GM23248 (cell line): Measurements from ENCODE around the gene SCNM1. TPM values are rescaled to one million over a fixed set of nuclear protein-coding genes. Genes with fewer than 3 reads are reported as not detected.

Source experiments
- DNase-seq: peaks from one replicate; pipeline ENCODE4 v3.0.0-alpha.2; 2015
- H2AFZ ChIP-seq: fragments of 200-600 bp; sonication (generic); 2 replicates; pipeline ENCODE4 v1.6.1; 2016; ENCODE audit warnings: antibody characterized with exemption
- H3F3A ChIP-seq: fragments of 200-600 bp; sonication (generic); 2 replicates; pipeline ENCODE4 v1.6.1; 2016; ENCODE audit warnings: mild to moderate bottlenecking, antibody characterized with exemption, mixed run types; ENCODE audit not compliant: insufficient read depth
- H3K27ac ChIP-seq: fragments of 200-600 bp; sonication (generic); 2 replicates; pipeline ENCODE4 v1.5.1; 2016; ENCODE audit warnings: mild to moderate bottlenecking
- H3K27me3 ChIP-seq: fragments of 200-600 bp; sonication (generic); replicated peaks from 2 replicates; pipeline ENCODE4 v1.6.1; 2016; ENCODE audit warnings: mild to moderate bottlenecking; ENCODE audit not compliant: insufficient read depth
- H3K36me3 ChIP-seq: fragments of 200-600 bp; sonication (generic); 2 replicates; pipeline ENCODE4 v1.6.1; 2016; ENCODE audit warnings: low read depth, mild to moderate bottlenecking
- H3K4me1 ChIP-seq: fragments of 200-600 bp; sonication (generic); 2 replicates; pipeline ENCODE4 v1.6.1; 2016; ENCODE audit warnings: mild to moderate bottlenecking; ENCODE audit not compliant: insufficient read depth
- H3K4me2 ChIP-seq: fragments of 200-600 bp; sonication (generic); one replicate; pipeline ENCODE4 v1.6.1; 2016; ENCODE audit warnings: mild to moderate bottlenecking; ENCODE audit not compliant: unreplicated experiment
- H3K4me3 ChIP-seq: fragments of 200-600 bp; sonication (generic); 2 replicates; pipeline ENCODE4 v1.5.1; 2016; ENCODE audit warnings: mild to moderate bottlenecking
- H3K79me2 ChIP-seq: fragments of 200-600 bp; sonication (generic); 2 replicates; pipeline ENCODE4 v1.6.1; 2016; ENCODE audit warnings: mild to moderate bottlenecking; ENCODE audit not compliant: insufficient read depth
- H3K9ac ChIP-seq: fragments of 200-600 bp; sonication (generic); 2 replicates; pipeline ENCODE4 v1.6.1; 2016; ENCODE audit warnings: mild to moderate bottlenecking
- H3K9me2 ChIP-seq: fragments of 200-600 bp; sonication (generic); 2 replicates; pipeline ENCODE4 v1.6.1; 2016; ENCODE audit warnings: mixed run types, mild to moderate bottlenecking, moderate library complexity; ENCODE audit not compliant: insufficient read depth
- H3K9me3 ChIP-seq: fragments of 200-600 bp; sonication (generic); one replicate; pipeline ENCODE4 v1.6.1; 2017; ENCODE audit warnings: low read depth
- H4K20me1 ChIP-seq: fragments of 200-600 bp; sonication (generic); 2 replicates; pipeline ENCODE4 v1.6.0; 2016; ENCODE audit not compliant: insufficient read depth
- EZH2 ChIP-seq: fragments of 200-600 bp; sonication (generic); IDR thresholded peaks from 2 replicates; pipeline ENCODE4 v1.6.1; 2018; ENCODE audit warnings: antibody characterized with exemption, mild to moderate bottlenecking; ENCODE audit not compliant: insufficient read depth, poor library complexity, severe bottlenecking
- EZH2phosphoT487 ChIP-seq: fragments of 200-600 bp; sonication (generic); IDR thresholded peaks from 2 replicates; pipeline ENCODE4 v1.6.1; 2018; ENCODE audit warnings: antibody characterized with exemption, moderate library complexity, mild to moderate bottlenecking, low read depth; ENCODE audit not compliant: insufficient read depth
- WGBS, 2 experiments: methylation state at CpG; one replicate each; pipeline ENCODE4 v1.1.6; 2015 to 2017; ENCODE audit warnings: low lambda C conversion rate in 2 of 2, low coverage in 1 of 2; ENCODE audit errors: missing lambda C conversion rate in 2 of 2; 5-methylcytosine and 5-hydroxymethylcytosine counted together
- in situ Hi-C: fragments of 300-500 bp; cut with MboI; formaldehyde crosslinking; loops from 2 replicates; pipeline ENCODE4 v1.15.0; 2020
- polyA plus RNA-seq: library from polyadenylated mRNA; unstranded; fragments of >200 nt; fragmentation: Nextera tagmentation; extraction: Ambion mirVana; gene quantifications from 2 replicates; pipeline ENCODE4 v1.2.1, GENCODE V29; 2016
- total RNA-seq: library from RNA; depleted of rRNA; stranded (reverse); fragments of >200 nt; shearing (Covaris generic); gene quantifications from 2 replicates; pipeline ENCODE4 v1.2.3, GENCODE V29; 2014

The SCNM1 gene
- total and polyA plus RNA-seq, 2 experiments from 2014 or later, result 35.2 to 77.4 TPM

GRCh38 chr1:151164732-151165280 lies 1.1 kb upstream of the SCNM1 start:
- Histone ChIP-seq H3K9me2 (no peaks in the 10 kb centered on the region), H3K36me3 (peaks cover 18% of the 10 kb centered on the region; the same call in 1 of the 2 replicates), H3K4me2 (peak overlapping the region; percentile 92), H3K27me3 (no peaks in the 10 kb centered on the region), H3K79me2 (peaks cover 57% of the 10 kb centered on the region), H3F3A (peaks cover 14% of the 10 kb centered on the region; the same call in 1 of the 2 replicates), H4K20me1 (no peaks in the 10 kb centered on the region), H3K27ac (peak overlapping the region; percentile 61), H3K9ac (peak overlapping the region; percentile 93), H2AFZ (peak overlapping the region; percentile 95), H3K4me3 (peak overlapping the region; percentile 90), H3K9me3 (no peaks in the 10 kb centered on the region), H3K4me1 (peaks cover 20% of the 10 kb centered on the region)
- no peak for TF ChIP-seq EZH2
- no peak for TF ChIP-seq EZH2phosphoT487
- in situ Hi-C loops, result no loop called here
- 2 to 4% methylated on average over 11 of the region's 11 CpGs for WGBS, 2 experiments
- peak; percentile 48 for DNase-seq

- Histone ChIP-seq H3K4me3 (peak overlapping the region; percentile 90), H3K4me1 (peaks cover 20% of the 10 kb centered on the region), H3K27me3 (no peaks in the 10 kb centered on the region), H3K4me2 (peak overlapping the region; percentile 92), H2AFZ (peak overlapping the region; percentile 95), H3K36me3 (peaks cover 16% of the 10 kb centered on the region; the same call in 1 of the 2 replicates), H4K20me1 (no peaks in the 10 kb centered on the region), H3K9me2 (no peaks in the 10 kb centered on the region), H3K79me2 (peaks cover 57% of the 10 kb centered on the region), H3K9ac (peak overlapping the region; percentile 93), H3K27ac (peak overlapping the region; percentile 61), H3K9me3 (no peaks in the 10 kb centered on the region), H3F3A (peaks cover 14% of the 10 kb centered on the region; the same call in 1 of the 2 replicates)
- WGBS, 2 experiments, result 1 to 2% methylated on average over 13 to 15 of the region's 15 CpGs
- in situ Hi-C loops, result no loop called here
- peak; percentile 74 for DNase-seq
- TF ChIP-seq EZH2phosphoT487 (no peak), EZH2 (no peak)
Observed at GRCh38 chr1:151165281-151165737, 635 bp upstream of the SCNM1 start.

- Histone ChIP-seq H3K79me2 (peaks cover 57% of the 10 kb centered on the region), H3K9ac (peak overlapping the region; percentile 93), H3K27ac (peak overlapping the region; percentile 81), H3K4me2 (peak overlapping the region; percentile 92), H3K27me3 (no peaks in the 10 kb centered on the region), H3F3A (peaks cover 14% of the 10 kb centered on the region), H3K4me1 (peaks cover 20% of the 10 kb centered on the region), H2AFZ (peak overlapping the region; percentile 95), H3K4me3 (peak overlapping the region; percentile 90), H4K20me1 (no peaks in the 10 kb centered on the region), H3K36me3 (peaks cover 14% of the 10 kb centered on the region; the same call in 1 of the 2 replicates), H3K9me3 (no peaks in the 10 kb centered on the region), H3K9me2 (no peaks in the 10 kb centered on the region)
- peak; percentile 90 for DNase-seq
- in situ Hi-C loops, result no loop called here
- TF ChIP-seq EZH2phosphoT487 (no peak), EZH2 (no peak)
- 6 to 8% methylated on average over 15 of the region's 15 CpGs for WGBS, 2 experiments
Observed at GRCh38 chr1:151166505-151166956, 587 bp downstream of the SCNM1 start.

- 0 out of 2 replicates have a peak overlapping the region, but pooled peaks have one; percentile 95 for H2AFZ ChIP-seq
- H3K27ac ChIP-seq, result peak overlapping the region; percentile 81
- H3K4me2 ChIP-seq, result peak overlapping the region; percentile 92
- in situ Hi-C loops, result no loop called here
- H3K4me3 ChIP-seq, result peak overlapping the region; percentile 90
- WGBS, 2 experiments, result 81 to 85% methylated on average over 6 of the region's 6 CpGs
- peaks cover 11% of the 10 kb centered on the region; the same call in 1 of the 2 replicates for H3K36me3 ChIP-seq
- H3F3A ChIP-seq, result peaks cover 15% of the 10 kb centered on the region
- H3K9ac ChIP-seq, result peak overlapping the region; percentile 93
- peaks cover 57% of the 10 kb centered on the region for H3K79me2 ChIP-seq
- H3K9me2 ChIP-seq, result no peaks in the 10 kb centered on the region
- H3K9me3 ChIP-seq, result no peaks in the 10 kb centered on the region
- TF ChIP-seq EZH2 (no peak), EZH2phosphoT487 (no peak)
- H3K4me1 ChIP-seq, result peaks cover 21% of the 10 kb centered on the region
- no peaks in the 10 kb centered on the region for H3K27me3 ChIP-seq
- no peak for DNase-seq
- H4K20me1 ChIP-seq, result no peaks in the 10 kb centered on the region
Observed at GRCh38 chr1:151167116-151167515, 1.2 kb downstream of the SCNM1 start.
